ENCODE data around the gene MAST4.
"Not testable (repeated sequence)": the region's sequence is repeated elsewhere in the genome, so short reads cannot be mapped to it uniquely, and the experiment has no call there.

Gene MAST4

GRCh38 chr5:67098656-67099055 is 502.5 kb downstream of the MAST4 start:
- DNase-seq: no peak

- DNase-seq: no peak
Measured at GRCh38 chr5:67100301-67100700, 504.1 kb downstream of the MAST4 start.

GRCh38 chr5:67102708-67103107 is 506.5 kb downstream of the MAST4 start:
- no peak for DNase-seq

GRCh38 chr5:67104859-67105258 is 508.7 kb downstream of the MAST4 start:
- no peak for DNase-seq

GRCh38 chr5:67105270-67105669 is 509.1 kb downstream of the MAST4 start:
- DNase-seq: no peak

- no peak for DNase-seq
Measured at GRCh38 chr5:67106626-67107342, 510.6 kb downstream of the MAST4 start.

GRCh38 chr5:67111779-67112178 is 515.6 kb downstream of the MAST4 start:
- no peak for DNase-seq

- DNase-seq: peak; percentile 57 to 87
Measured at GRCh38 chr5:67115246-67115645, 519.1 kb downstream of the MAST4 start.

GRCh38 chr5:67115817-67116216 is 519.6 kb downstream of the MAST4 start:
- DNase-seq: no peak

- no peak for DNase-seq
Measured at GRCh38 chr5:67118050-67118620, 521.9 kb downstream of the MAST4 start.

GRCh38 chr5:67119010-67119409 is 522.8 kb downstream of the MAST4 start:
- no peak for DNase-seq

GRCh38 chr5:67120032-67120431 is 523.8 kb downstream of the MAST4 start:
- no peak for DNase-seq

GRCh38 chr5:67123819-67124218 is 527.6 kb downstream of the MAST4 start:
- DNase-seq: no peak

- no peak for DNase-seq
Measured at GRCh38 chr5:67124556-67124955, 528.4 kb downstream of the MAST4 start.

GRCh38 chr5:67127347-67127895 is 531.2 kb downstream of the MAST4 start:
- not testable (repeated sequence) for DNase-seq

- no peak for DNase-seq
Measured at GRCh38 chr5:67129768-67130167, 533.6 kb downstream of the MAST4 start.

GRCh38 chr5:67133217-67133616 is 537.0 kb downstream of the MAST4 start:
- DNase-seq: no peak

GRCh38 chr5:67133776-67134175 is 537.6 kb downstream of the MAST4 start:
- DNase-seq: no peak

GRCh38 chr5:67135381-67135984 is 539.3 kb downstream of the MAST4 start:
- DNase-seq: no peak

- DNase-seq: no peak
Measured at GRCh38 chr5:67139030-67139429, 542.8 kb downstream of the MAST4 start.

GRCh38 chr5:67140413-67140812 is 544.2 kb downstream of the MAST4 start:
- DNase-seq: no peak

- peak in 1 of 2 experiments; percentile 43 for DNase-seq
Measured at GRCh38 chr5:67141644-67142043, 545.5 kb downstream of the MAST4 start.

GRCh38 chr5:67142816-67143215 is 546.6 kb downstream of the MAST4 start:
- DNase-seq: peak in 1 of 2 experiments; percentile 16

- no peak for DNase-seq
Measured at GRCh38 chr5:67143549-67143948, 547.4 kb downstream of the MAST4 start.

Measured in NCI-H2081 (cell line).